Amniotic epithelial cell (primary cell): ENCODE measurements around the gene LRRC47.

Experiments used
- DNase-seq: peaks from one replicate; pipeline ENCODE4 v3.0.0-alpha.2; 2010; ENCODE audit warnings: low read depth

The LRRC47 gene

DNA sequence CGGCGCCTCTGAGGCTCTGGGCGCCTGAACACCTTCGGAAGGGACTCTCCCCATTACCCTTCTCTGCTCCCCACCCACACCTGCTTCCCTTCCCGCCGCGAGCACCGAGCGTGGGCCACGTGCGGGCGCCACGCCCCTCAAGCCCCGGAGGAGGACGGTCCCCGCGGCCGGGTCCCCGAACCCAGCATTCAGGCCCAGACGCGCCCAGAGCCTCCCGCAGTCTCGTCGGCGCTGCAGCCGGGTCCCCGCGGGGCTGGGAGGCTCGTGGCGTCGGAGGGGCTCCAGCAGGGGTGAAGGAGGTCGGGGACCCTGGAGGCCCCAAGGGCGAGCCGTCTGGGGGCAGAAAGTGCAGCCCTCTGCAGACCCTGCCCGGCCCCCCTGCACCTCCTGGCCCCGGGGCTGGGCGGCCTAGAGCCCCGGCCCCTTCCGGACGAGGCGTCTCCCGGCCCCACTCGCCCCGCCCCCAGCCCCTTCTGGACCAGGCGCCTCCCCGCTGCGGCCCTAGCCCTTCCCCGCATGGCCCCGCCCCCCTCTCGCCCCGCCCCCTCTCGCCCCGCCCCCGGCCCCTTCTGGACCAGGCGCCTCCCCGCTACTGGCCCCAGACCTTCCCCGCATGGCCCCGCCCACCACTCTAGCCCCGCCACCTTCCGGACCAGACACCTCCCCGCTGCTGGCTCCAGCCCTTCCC is 24.1 kb downstream of the LRRC47 start:
- DNase-seq, result peak; percentile 77

DNA sequence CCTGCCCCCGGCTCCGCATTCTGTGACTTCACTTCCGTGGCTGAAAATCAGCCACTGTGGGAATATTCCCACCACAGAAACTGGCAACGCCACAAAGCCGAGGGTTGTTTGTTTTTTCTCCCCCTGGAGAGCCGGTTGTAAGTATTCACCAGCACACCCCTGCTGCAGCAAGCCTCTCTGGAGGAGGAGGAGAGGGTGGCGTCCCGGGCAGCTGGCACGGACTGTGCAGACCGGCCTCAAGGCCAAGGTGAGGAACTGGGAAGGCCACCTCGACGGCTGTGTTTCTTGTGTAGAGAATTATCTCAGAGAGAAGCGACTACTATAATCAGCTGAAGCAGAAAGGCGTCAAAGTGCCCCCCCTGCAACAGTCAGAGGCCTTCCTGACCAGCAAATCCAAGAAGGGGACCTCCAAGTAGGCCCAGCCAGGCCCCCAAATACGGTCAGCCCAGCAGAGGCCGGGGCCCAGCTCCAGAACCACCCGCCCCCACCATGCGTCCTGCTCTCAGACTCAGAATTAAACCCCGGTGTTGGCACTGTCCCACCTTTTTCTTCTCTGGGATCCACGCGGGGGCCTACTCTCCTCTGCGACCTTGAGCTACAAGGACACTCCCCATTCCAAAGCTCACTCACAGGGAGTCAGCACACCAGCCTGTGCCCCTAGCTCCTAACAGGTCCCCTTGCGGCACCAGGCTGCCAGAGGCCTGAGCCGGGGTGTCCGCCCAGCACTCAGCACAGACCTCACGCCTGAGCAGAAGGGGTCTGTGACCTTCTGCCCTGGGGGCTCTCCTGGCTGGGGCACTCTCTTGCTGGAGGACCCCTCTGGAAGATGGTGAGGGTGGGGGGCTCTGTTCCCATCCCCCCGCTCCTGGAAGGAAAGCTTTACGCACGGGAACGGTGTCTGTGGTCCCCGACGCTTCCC is 24.9 kb downstream of the LRRC47 start:
- DNase-seq, result no peak

DNA sequence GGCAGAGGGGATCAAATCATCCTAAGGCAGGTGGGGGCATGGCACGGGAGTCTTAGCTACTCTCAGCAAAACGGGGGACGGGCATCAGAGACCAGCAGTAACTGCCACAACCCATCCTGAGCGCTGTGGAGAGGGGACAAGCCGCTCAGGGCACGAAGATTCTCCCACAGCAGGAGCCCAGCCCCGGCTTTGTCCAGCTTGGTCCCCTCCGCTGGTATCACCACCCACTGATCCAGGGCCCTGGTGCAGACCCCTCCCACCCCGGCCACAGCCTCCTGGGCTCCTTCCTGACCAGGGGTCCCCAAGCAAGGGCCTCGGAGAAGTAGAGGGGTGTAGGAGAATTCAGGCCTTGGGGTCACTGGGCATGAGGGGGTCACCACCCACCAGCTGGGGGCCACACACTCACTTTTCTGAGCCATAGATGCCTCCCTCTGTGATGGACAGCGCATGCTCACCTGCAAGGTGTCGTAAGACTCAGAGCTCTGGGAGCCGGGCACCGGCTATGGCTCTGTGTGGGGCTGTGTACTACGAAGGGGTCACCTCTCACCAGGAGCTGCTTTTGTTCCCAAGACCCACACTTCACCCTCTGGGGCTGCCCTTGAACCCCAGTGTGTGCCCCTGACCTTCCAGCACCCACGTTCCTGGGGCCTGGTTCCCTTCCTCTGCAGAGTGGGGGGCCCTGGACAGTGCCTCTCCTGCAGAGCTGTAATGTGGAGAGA is 26.1 kb downstream of the LRRC47 start:
- DNase-seq, result no peak

DNA sequence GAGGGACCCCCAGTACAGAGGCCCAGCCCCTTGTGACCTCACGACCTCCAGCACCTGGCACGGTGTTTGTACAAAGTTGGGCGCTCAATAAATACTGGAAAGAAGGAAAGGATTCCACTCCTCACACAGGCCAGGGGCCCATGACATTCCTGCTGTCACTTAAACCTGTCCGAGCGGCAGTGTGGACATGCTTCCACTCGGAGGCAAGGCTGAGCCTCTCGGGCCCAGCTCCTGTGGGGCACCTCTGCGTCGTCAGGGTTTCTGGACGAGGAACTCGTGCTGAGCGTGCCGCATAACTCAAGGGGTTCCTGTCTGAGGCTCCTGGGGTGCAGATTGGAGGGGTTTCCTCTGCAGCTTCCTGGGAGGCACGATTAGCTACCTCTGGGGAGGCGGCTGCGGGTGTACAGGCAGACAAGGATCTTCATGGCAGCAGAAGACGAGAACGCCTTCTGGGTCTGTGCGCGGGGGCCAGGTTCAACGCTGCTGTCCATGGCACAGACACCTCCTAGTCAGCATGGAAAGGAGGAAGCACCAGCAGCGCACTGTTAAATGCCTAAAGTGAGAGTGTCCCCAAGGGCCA is 27.4 kb downstream of the LRRC47 start:
- DNase-seq, result no peak

DNA sequence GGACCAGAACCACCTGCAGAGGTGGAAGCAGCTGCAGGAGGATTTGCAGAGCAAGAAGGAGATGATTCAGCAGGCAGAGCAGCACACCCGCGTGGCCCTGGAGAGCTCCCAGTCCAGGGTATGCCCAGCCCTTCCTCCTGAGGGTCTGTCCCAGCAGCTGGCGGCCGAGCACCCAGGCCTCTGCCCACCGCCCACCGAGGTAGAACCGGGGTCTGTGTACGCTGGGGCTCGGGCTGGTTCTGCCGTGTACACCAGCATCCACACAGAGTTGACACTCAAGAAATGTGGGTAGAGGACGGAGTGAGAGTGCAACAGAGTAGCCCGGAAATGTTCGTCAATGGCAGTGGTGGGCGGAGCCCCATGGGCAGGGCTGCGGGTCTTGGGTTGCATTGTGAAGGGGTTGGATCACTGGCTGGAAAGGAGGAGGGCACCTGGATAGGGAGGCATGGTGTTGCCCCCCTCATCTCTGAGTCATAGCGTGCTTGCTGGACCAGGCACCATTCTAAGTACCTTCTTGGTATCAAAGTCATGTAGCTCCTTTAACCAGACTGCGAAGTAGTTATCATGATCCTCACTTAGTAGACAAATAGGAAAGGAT is 28.9 kb downstream of the LRRC47 start:
- DNase-seq, result no peak

DNA sequence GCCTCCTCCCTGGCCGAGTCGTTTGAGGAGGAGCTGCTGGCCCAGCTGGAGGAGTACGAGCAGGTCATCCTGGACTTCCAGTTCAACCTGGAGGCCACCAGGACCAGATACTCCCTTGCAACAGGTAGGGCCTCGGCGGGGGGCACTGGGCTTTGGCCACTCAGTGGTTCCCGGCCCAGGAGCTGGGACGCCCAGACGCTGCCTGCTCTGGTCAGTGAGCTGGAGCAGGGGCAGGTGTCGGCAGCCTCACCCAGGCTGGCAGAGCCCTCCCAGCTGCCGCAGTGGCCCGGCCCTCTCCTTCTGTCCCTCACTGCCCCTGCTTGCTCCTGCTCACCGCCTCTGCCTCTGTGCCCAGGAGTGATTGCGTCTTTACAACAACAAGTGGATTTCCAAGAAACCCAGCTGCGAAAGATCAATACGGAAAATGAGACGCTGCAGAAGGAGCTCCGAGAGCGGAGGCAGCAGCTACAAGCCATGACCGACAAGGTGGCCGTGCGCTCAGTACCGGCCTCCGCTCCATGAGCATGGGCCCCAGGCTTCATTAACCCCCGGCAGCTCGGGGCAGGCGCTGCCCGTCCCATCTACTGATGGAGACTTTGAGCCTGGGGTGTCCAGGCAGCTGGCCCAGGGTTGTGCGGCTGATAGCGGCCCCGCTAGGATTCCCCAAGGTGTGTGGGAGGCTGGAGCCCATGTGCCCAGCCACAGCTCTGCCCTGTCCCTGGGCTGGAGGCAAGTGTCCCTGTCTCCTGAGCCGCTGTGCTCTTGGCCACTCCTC is 32.8 kb downstream of the LRRC47 start:
- DNase-seq, result no peak

DNA sequence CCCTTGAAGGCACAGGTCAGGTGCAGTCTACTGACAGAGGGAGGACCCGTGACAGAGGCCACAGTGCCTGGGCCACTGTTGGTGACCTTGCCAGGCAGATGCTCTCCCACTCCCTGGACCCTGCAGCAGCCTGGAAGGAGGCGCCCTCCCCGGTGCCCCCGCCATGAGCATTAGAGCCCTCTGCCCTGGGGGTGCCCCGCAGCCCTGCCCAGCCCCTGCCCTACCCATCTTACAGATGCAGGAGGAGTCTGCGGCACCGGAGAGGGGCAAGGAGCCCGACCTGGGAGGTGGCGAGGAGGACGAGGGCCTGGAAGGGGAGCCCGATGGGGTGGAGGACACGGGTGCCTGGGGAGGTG is 33.4 kb downstream of the LRRC47 start:
- DNase-seq, result no peak

DNA sequence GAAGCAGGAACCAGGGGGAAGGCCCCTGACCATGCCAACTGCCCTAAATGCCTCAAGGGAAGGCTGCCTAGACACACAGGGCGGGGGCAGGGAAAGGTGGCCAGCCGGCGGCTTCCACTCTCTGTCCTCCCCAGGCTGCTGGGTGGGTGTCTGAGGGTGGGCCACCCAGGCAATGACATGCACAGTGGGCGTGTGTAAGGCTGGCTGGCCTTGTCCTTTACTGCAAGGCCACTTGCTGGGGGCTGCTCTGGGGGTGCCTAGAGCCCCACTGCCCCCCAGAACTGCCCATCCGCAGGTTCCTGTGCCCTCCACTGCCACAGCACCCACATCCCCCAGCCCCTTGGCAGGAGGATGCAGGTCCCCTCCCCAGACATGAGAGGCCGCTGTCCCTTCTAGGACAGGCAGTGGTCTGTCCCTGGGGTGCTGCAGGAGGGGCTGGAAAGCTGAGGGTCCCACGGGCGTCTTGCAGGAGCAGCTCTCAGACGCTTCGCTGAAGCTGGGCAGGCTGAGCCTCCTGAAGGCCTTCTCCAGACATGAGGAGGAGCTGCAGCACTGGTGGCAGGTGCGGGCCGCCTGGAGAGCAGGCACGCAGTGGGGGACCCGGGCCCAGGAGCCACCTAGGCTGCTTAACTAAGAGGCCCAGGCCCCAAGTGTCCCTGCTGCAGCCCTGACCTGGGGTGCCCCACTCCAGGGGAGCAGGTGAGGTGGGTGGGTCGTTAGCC is 34.0 kb downstream of the LRRC47 start:
- no peak for DNase-seq

DNA sequence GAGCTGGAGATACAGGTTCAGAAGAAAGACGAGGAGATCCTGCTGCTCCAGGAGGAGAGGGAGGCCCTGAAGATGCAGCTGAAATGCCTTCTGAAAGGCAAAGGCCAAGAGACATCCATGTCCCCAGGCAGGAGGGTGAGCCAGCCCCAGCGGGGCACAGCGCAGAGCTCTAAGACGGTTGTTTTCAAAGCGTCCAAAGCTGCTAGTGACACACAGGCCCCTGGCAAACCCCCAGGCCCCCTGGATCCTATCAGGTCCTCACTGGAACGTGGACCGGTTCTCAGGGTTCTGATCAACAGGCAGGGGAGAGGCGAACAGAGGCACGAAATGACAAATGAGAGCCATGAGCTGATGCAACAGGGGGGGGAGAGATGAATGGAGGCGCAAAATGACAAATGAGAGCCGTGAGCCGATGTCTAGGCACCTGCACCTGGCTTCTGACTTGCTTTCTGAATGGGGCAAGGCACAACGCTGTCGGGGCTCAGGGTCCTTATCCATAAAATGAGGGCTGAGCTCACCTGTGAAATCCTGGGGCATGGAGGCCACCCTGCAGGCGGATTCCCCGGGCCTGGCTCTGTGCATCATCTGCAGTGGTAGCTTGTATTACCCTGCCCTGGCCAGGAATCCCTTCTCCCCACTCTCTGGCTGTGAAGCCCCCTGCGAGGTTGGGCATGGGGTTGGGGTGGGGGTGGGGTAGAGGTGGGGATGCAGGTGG is 34.8 kb downstream of the LRRC47 start:
- no peak for DNase-seq

DNA sequence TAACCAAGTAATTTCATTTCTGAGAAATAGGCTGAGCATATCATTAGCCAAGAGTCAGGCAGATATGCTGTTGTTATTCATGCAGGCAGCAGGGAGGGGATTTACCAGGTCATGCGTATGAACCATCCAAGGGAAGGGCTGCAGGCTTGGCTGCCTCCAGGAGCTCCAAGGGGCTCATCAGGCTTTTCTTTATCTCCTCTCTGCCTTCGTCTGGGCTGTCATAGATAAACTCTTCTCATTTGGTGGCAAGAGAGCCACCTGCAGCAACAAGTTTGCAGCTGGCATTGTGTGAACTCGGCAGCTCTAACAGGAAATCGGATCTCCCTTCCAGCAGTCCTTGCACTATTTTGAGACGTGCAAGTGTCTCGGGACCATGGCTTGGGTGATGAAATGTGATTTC is 36.5 kb downstream of the LRRC47 start:
- no peak for DNase-seq

DNA sequence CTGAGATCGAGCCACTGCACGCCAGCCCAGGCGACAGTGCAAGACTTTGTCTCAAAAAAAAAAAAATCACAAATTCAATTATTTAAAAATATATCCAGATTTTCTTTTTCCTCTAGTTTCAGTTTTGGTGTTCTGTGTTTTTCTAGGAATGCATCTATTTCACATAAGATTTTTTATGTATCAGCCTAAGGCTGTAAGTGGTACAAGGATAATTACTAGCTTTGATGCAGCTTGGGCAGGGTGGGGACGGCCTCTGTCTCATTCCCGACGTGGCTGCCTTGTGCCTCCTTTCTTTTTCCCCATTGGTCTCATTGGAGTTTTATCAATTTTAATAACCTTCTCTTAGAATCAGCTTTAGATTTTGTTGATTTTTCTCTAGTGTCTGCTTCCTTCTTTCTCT is 37.1 kb downstream of the LRRC47 start:
- no peak for DNase-seq

DNA sequence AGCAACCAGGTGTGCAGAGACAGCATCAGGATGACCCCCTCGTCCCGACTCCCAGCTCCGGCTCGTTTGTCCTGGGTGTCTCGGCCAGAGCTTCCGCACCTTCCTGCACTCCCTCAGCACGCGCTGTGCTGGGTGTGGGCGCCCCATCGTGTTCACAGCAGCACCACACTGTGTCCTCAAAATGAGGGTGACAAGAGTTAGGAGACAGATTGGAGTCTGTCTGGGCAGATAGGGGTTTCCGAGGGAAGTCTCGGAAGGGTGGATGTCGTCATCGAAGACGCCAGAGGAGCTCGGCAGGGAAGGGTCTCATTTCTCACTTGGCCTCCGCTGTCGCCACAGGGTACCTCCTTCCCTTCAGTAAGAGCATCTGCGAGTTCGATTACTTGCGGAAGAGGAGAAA is 39.9 kb downstream of the LRRC47 start:
- no peak for DNase-seq

DNA sequence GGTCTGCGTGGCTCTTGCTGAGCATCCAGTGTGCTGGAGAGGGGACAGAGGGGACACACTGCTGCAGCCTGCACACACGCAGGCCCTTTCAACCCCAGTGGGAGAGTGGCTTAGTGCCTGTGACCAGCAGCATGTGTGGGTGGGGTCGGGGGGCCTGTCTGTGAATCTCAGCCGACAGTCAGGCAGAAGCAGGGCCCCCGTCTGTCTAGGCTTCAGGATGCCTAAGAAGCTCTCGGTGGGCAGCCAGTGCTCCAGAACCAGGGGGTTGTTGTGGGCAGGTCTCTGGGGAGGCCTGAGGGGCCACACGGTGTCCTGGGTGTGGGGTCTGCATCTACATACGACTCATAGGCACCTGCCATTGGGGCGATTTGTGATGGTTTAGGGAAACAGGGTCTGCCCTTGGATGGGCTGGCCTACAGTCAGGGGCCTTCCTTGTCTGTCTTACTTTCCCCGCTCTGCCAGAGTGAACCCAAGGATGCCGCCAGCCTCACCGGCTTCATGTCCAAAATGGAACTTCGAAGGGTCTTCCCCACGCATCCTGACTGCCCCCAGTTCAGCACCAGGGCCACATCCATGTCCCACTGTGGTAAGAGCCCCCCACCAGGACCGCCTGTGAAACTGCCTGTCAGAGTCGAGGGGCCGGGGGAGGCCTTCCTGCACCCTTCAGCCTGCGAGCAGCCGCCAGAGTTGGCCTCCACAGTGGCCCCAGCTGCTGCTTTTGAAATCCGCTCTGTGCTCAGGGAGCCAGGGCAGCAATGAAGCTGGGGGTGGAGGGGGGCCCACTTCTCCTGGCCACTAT is 42.4 kb downstream of the LRRC47 start:
- no peak for DNase-seq

DNA sequence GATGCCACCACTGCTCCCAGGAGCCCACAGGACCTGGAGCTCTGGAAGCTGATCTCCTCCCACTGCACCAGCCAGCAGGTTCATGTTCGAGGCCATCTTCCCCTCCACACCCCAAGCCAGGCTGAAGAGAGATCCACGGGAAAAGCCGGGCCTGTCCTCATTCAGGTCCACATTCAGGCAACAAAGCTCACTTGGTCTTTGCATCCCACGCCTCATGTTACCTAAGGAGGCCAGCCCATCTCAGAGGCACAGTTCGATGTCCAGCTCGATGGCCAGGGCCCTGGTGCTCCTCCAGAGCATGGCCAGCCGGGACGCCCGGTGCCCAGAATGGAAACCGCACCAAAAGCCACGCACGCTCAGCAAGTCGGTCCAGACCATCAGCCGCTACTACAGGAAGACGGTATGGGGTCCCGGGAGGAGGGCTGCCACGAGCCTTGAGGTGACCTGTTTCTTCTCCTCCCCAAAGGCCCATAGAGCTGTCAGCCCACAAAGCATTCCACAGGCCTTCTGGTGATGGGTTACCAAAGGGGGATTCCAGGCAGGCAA is 43.8 kb downstream of the LRRC47 start, which contains the start of gene CCDC27:
TSS of gene CCDC27 (plus strand) at position 51 of the 546 bp plus-strand sequence. CDS start at position 83, 32 bp downstream.
- DNase-seq, result no peak

DNA sequence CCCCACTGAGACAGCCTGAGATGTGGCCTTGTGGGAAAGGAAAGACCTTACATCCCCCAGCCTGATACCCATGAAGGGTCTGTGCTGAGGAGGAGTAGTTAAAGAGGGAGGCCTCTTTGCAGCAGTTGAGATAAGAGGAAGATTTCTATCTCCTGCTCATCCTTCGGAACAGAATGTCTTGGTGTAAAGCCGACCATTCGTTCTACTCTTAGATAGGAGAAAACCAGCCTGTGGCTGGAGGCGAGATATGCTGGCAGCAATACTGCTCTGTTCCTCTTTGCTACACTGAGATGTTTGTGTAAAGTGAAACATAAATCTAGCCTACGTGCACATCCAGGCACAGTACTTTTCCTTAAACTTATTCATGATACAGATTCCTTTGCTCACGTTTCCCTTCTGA is 45.6 kb downstream of the LRRC47 start:
- DNase-seq, result peak; percentile 58

DNA sequence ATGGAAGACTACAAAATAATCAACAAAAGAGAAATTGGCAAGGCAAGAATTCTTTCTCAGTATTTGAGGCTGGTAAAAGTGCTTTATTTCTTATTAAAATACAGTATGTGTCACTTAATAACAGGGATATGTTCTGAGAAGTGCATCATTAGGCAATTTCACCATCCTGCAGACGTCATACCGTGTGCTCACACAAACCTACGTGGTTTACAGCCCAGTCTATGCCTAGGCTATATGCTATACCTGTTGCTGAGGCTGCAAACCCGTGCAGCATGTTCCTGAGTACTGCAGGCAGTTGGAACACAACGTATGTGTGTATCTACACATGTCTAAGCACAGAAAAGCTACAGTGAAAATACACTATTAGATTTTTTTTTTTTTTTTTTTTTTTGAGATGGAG is 46.8 kb downstream of the LRRC47 start:
- DNase-seq, result peak; percentile 60

DNA sequence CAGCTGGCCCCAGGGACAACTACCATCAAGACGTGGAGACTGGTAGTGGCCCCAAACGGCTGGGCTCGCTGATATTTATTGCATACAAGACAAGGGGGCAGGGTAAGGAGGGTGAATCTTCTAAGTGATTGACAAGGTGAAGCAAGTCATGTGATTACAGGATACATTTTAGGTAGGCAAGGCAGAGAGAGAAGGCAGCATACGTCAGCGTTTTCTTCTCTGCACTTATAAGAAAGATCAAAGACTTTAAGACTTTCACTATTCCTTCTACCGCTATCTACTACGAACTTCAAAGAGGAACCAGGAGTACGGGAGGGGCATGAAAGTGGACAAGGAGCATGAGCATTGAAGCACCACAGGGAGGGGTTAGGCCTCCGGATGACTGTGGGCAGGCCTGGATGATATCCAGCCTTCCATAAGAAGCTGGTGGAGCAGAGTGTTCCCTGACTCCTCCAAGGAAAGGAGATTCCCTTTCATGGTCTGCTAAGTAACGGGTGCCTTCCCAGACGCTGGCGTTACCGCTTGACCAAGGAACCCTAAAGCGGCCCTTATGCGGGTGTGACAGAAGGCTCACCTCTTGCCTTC is 47.9 kb downstream of the LRRC47 start:
- peak; percentile 59 for DNase-seq

DNA sequence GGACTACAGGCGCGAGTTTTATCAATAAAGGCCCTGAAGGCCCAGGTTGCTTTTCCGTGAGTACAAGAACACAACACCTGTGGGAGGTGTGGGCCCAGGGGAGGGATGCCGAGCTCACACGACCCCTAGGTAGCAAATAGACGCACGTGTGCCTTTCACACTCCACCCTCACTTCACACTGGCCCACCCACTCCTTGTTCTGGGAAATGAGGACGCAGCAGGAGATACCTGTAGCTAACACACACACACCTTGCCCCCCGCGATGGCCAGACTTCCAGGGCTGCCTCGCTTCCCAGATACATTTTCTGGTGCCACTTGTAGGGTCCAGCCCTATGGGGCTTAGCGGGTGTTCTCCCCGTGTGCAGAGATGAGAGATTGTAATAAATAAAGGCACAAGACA is 48.4 kb downstream of the LRRC47 start:
- DNase-seq, result no peak

DNA sequence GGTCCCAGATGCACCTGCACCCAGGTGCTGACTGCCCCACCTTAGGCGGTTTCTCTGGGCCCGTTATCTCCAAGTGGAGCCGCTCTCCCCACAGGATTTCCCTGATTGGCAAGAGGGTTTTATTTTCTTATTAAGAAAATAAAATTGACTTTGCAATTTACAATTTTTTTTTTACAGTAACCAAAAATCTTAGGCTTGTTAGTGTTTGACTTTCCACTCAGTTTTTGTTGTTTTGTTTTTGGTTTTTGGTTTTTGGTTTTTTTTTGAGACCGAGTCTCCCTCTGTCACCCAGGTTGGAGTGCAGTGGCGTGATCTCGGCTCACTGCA is 48.8 kb downstream of the LRRC47 start:
- no peak for DNase-seq
